G401.6 (cell line): ENCODE data around the gene RARRES2.
"Not testable (repeated sequence)": the region's sequence is repeated elsewhere in the genome, so short reads cannot be mapped to it uniquely, and the experiment has no call there.

Experiments used
- FAIRE-seq: peaks from 2 replicates; lab custom pipeline; 2012; peaks lifted over from hg19 to GRCh38; lab: Jason Lieb, UNC

The RARRES2 gene

GRCh38 chr7:150314639-150315239 lies 26.7 kb downstream of the RARRES2 start:
- FAIRE-seq = peak; percentile 96

- FAIRE-seq = no peak
These were observed 27.6 kb downstream of the RARRES2 start for GRCh38 chr7:150313870-150314269.

- FAIRE-seq = no peak
These were observed 28.0 kb downstream of the RARRES2 start for GRCh38 chr7:150313367-150313809.

- FAIRE-seq = not testable (repeated sequence)
These were observed 28.6 kb downstream of the RARRES2 start for GRCh38 chr7:150312649-150313366.

GRCh38 chr7:150311711-150312110 lies 29.7 kb downstream of the RARRES2 start:
- no peak for FAIRE-seq

- no peak for FAIRE-seq
These were observed 30.3 kb downstream of the RARRES2 start for GRCh38 chr7:150311146-150311545.

- FAIRE-seq = no peak
These were observed 32.9 kb downstream of the RARRES2 start for GRCh38 chr7:150308575-150308974.

GRCh38 chr7:150307904-150308303 lies 33.5 kb downstream of the RARRES2 start:
- no peak for FAIRE-seq

- FAIRE-seq = no peak
These were observed 34.3 kb downstream of the RARRES2 start for GRCh38 chr7:150307129-150307528.

- not testable (repeated sequence) for FAIRE-seq
These were observed 35.1 kb downstream of the RARRES2 start for GRCh38 chr7:150306377-150306776.

- not testable (repeated sequence) for FAIRE-seq
These were observed 35.5 kb downstream of the RARRES2 start for GRCh38 chr7:150305903-150306284.

GRCh38 chr7:150305259-150305902 lies 36.0 kb downstream of the RARRES2 start:
- not testable (repeated sequence) for FAIRE-seq

- not testable (repeated sequence) for FAIRE-seq
These were observed 36.8 kb downstream of the RARRES2 start for GRCh38 chr7:150304499-150305258.

GRCh38 chr7:150302908-150303310 lies 38.5 kb downstream of the RARRES2 start:
- FAIRE-seq = not testable (repeated sequence)

- not testable (repeated sequence) for FAIRE-seq
These were observed 43.5 kb downstream of the RARRES2 start for GRCh38 chr7:150297978-150298377.

- FAIRE-seq = not testable (repeated sequence)
These were observed 44.6 kb downstream of the RARRES2 start for GRCh38 chr7:150296802-150297201.

- FAIRE-seq = not testable (repeated sequence)
These were observed 45.8 kb downstream of the RARRES2 start for GRCh38 chr7:150295614-150296013.

GRCh38 chr7:150295027-150295426 lies 46.4 kb downstream of the RARRES2 start:
- not testable (repeated sequence) for FAIRE-seq

GRCh38 chr7:150290317-150290716 lies 51.1 kb downstream of the RARRES2 start:
- not testable (repeated sequence) for FAIRE-seq

GRCh38 chr7:150288816-150289215 lies 52.6 kb downstream of the RARRES2 start:
- FAIRE-seq = not testable (repeated sequence)
